Measurements from ENCODE around the gene SHC2. TPM values are rescaled to one million over a fixed set of nuclear protein-coding genes. Genes with fewer than 3 reads are reported as not detected.

Gene SHC2
- total and polyA plus RNA-seq, 9 of the 15 experiments (the other 6 are each of a cell fraction or from before 2014, with no cell fraction given), result 0.14 to 0.36 (median 0.17) TPM; not detected in 5

- Histone ChIP-seq H3K4me2 (ENCODE audit: insufficient read depth, low read length) (no peak overlapping the region), H3K9me3 (replicated peaks; ENCODE audit: control insufficient read depth, insufficient read depth, low read depth, low read length) (no peaks in the 10 kb centered on the region), H3K4me3 (no peak overlapping the region), H3K4me1 (replicated peaks in 1 of 2; ENCODE audit: control insufficient read depth in 2 of 2, insufficient read depth in 2 of 2, low read length in 2 of 2) (peaks cover 5 to 47% of the 10 kb centered on the region in 2 experiments; a peak in 4 of 5 replicates), H3K9ac (ENCODE audit: insufficient read depth in 1 of 2, low read depth in 2 of 2, low read length in 2 of 2) (no peak overlapping the region), H4K20me1 (replicated peaks; ENCODE audit: control insufficient read depth, insufficient read depth, low read length) (0 out of 2 replicates have a peak, but pooled peaks cover 5% of the 10 kb centered on the region), H3K27me3 (ENCODE audit: control insufficient read depth in 2 of 2, insufficient read depth in 2 of 2, low read length in 2 of 2) (0 out of 5 replicates have a peak, but pooled peaks cover 0 to 8% of the 10 kb centered on the region in 2 experiments), H3K27ac (ENCODE audit: extremely low read depth, low read depth, low read length) (no peak overlapping the region), H2AFZ (ENCODE audit: low read depth, low read length) (no peak overlapping the region), H3K9me1 (ENCODE audit: control insufficient read depth, insufficient read depth, low read length) (no peaks in the 10 kb centered on the region), H3K79me2 (ENCODE audit: control insufficient read depth, insufficient read depth, low read length) (no peaks in the 10 kb centered on the region), H3K36me3 (ENCODE audit: control insufficient read depth, insufficient read depth, low read length) (no peaks in the 10 kb centered on the region)
- intact Hi-C loops (cut with micrococcal nuclease), result no loop called here
- FAIRE-seq, result no peak
- no peak for ATAC-seq
- no TSS peak for BruUV-seq (replicated peaks)
- in situ Hi-C loops (cut with MboI), result no loop called here
- DNase-seq (ENCODE audit: extremely low read depth in 1 of 4, low spot score in 3 of 4), result no peak
- no peak for TF ChIP-seq SMAD4 (CRISPR knock-in tag; conservative IDR thresholded peaks at IDR 0.05)
- TF ChIP-seq SAFB (IDR thresholded peaks at IDR 0.05; ENCODE audit: borderline replicate concordance, low read depth, low read length), result no peak
- TF ChIP-seq REST (IDR thresholded peaks at IDR 0.05; ENCODE audit: borderline replicate concordance), result no peak
- no peak for TF ChIP-seq REST (CRISPR knock-in tag; IDR thresholded peaks at IDR 0.05; ENCODE audit: low read depth)
- TF ChIP-seq ZNF282 (CRISPR knock-in tag; IDR thresholded peaks at IDR 0.05), result no peak
- TF ChIP-seq EGR1 (conservative IDR thresholded peaks at IDR 0.05), result no peak
- no peak for TF ChIP-seq NFYB (IDR thresholded peaks at IDR 0.05; ENCODE audit: extremely low read depth, insufficient read length)
- TF ChIP-seq DNMT1 (IDR thresholded peaks at IDR 0.05), result no peak
- TF ChIP-seq EP300 (IDR thresholded peaks at IDR 0.05; ENCODE audit: low read length), result no peak
- no peak for TF ChIP-seq TEAD4 (IDR thresholded peaks at IDR 0.05; ENCODE audit: low read length)
- no peak for TF ChIP-seq TEAD4 (CRISPR knock-in tag; IDR thresholded peaks at IDR 0.05; ENCODE audit: borderline replicate concordance)
- TF ChIP-seq ELF2 (CRISPR knock-in tag; IDR thresholded peaks at IDR 0.05), result no peak
- no peak for TF ChIP-seq POLR2B (IDR thresholded peaks at IDR 0.05; ENCODE audit: low read depth, partially characterized antibody)
- ChIA-PET POLR2A (interaction anchor here (0.9 kb wide), 1 partner anchor 8 kb away, joined by 3 read pairs; no protein-coding TSS in a partner anchor), CTCF (ENCODE audit: low intra/inter-chr PET ratio) (no interaction called here)
- WGBS (ENCODE audit: insufficient coverage, low coverage, missing lambda C conversion rate), result 61% methylated on average over 4 of the region's 9 CpGs
Measured at GRCh38 chr19:464208-464545, 3.3 kb upstream of the SHC2 start.

Measured in K562 (cell line).